Panc1 (cell line): ENCODE results near the gene SHANK1. TPM values are rescaled to one million over a fixed set of nuclear protein-coding genes. Genes with fewer than 3 reads are reported as not detected.

Source experiments
- ATAC-seq: fragments of 200-7000 bp; cut with Tn5 transposase; 2 replicates; pipeline ENCODE4 v1.9.1; 2020; ENCODE audit warnings: mild to moderate bottlenecking, moderate library complexity
- BruUV-seq: library from RNA; stranded (reverse); fragments of 400-500 nt; replicated peaks from 2 replicates; lab custom pipeline; 2021; lab: Mats Ljungman, UMichigan
- CTCF ChIA-PET: fragments of 300-600 bp; sonication (Branson Sonifier 250); formaldehyde crosslinking; loops from one replicate; lab custom pipeline; 2022; ENCODE audit warnings: antibody characterized with exemption; lab: Charles Lee
- POLR2A ChIA-PET: fragments of 300-600 bp; sonication (Branson Sonifier 250); formaldehyde crosslinking; loops from one replicate; lab custom pipeline; 2022; ENCODE audit warnings: antibody characterized with exemption; lab: Charles Lee
- DNase-seq: peaks from one replicate; pipeline ENCODE4 v3.0.0-alpha.2; 2010; ENCODE audit warnings: low read depth, low spot score
- H3K27ac ChIP-seq: 2 replicates; pipeline ENCODE4 v1.5.1; 2011; ENCODE audit warnings: mild to moderate bottlenecking, low read length, inconsistent platforms
- H3K27me3 ChIP-seq: fragments of 200-500 bp; sonication (Bioruptor generic); 2 replicates; pipeline ENCODE4 v1.6.0; 2014; ENCODE audit warnings: low read length, inconsistent platforms; ENCODE audit not compliant: control insufficient read depth, insufficient read depth
- H3K36me3 ChIP-seq: fragments of 200-500 bp; sonication (Bioruptor generic); 2 replicates; pipeline ENCODE4 v1.5.1; 2014; ENCODE audit warnings: inconsistent platforms, mild to moderate bottlenecking, low read length, moderate library complexity; ENCODE audit not compliant: control insufficient read depth, insufficient read depth
- H3K4me1 ChIP-seq: 2 replicates; pipeline ENCODE4 v1.5.1; 2011; ENCODE audit warnings: inconsistent platforms, mild to moderate bottlenecking, low read length, moderate library complexity; ENCODE audit not compliant: control insufficient read depth, insufficient read depth
- H3K4me3 ChIP-seq, 2 experiments: 2 replicates each; pipeline ENCODE4 v1.5.1; 2011 to 2012; ENCODE audit warnings: low read depth in 2 of 2, low read length in 2 of 2, mild to moderate bottlenecking in 2 of 2, inconsistent platforms in 1 of 2, moderate library complexity in 1 of 2
- H3K9me3 ChIP-seq: fragments of 200-500 bp; sonication (Bioruptor generic); 2 replicates; pipeline ENCODE4 v1.5.1; 2014; ENCODE audit warnings: low read depth, mild to moderate bottlenecking, inconsistent platforms, low read length, moderate library complexity; ENCODE audit not compliant: control insufficient read depth, insufficient read depth
- CTCF ChIP-seq: fragments of 450-650 bp; IDR thresholded peaks from 2 replicates; pipeline ENCODE4 v1.5.1; 2017; ENCODE audit warnings: mild to moderate bottlenecking
- POLR2AphosphoS5 ChIP-seq: IDR thresholded peaks from 2 replicates; pipeline ENCODE4 v1.6.1; 2012; ENCODE audit warnings: mild to moderate bottlenecking, low read depth, low read length, moderate library complexity
- REST ChIP-seq, 2 experiments: IDR thresholded peaks; 2 replicates each; pipeline ENCODE4 v1.6.1; 2011 to 2012; ENCODE audit warnings: low read depth in 2 of 2, control low read depth in 1 of 2, low read length in 1 of 2, mild to moderate bottlenecking in 1 of 2, moderate library complexity in 1 of 2; ENCODE audit not compliant: insufficient read depth in 1 of 2
- SIN3A ChIP-seq: IDR thresholded peaks from 2 replicates; pipeline ENCODE4 v1.6.1; 2012; ENCODE audit warnings: low read depth, mild to moderate bottlenecking, low read length, moderate library complexity, borderline replicate concordance; ENCODE audit not compliant: insufficient read depth
- TCF7L2 ChIP-seq: IDR thresholded peaks from 2 replicates; pipeline ENCODE4 v1.6.1; 2011; ENCODE audit warnings: mild to moderate bottlenecking, low read depth, low read length, inconsistent platforms
- in situ Hi-C: cut with HindIII; loops from 2 replicates; pipeline ENCODE4 v1.10.0; 2016; ENCODE audit warnings: low sequenced_read_pairs, low pct_unique_long_range_greater_than_20kb
- intact Hi-C: fragments of 100-400 bp; cut with micrococcal nuclease; formaldehyde crosslinking; loops from one replicate; pipeline ENCODE4 v1.10.0; 2022; ENCODE audit not compliant: unreplicated experiment
- total RNA-seq: library from RNA; stranded (reverse); gene quantifications from one replicate; pipeline ENCODE4 v1.2.1, GENCODE V29; 2021; ENCODE audit not compliant: unreplicated experiment

The SHANK1 gene
- total RNA-seq, 1 experiment from 2014 or later, result not detected

- Histone ChIP-seq H3K4me3 (no peak overlapping the region), H3K27me3 (peaks cover 2% of the 10 kb centered on the region; the same call in 1 of the 2 replicates), H3K4me1 (no peaks in the 10 kb centered on the region), H3K27ac (no peak overlapping the region), H3K36me3 (no peaks in the 10 kb centered on the region), H3K9me3 (no peaks in the 10 kb centered on the region)
- ATAC-seq (no peak), DNase-seq (no peak)
- ChIA-PET CTCF (no interaction called here), POLR2A (no interaction called here)
- intact Hi-C loops (no loop called here), in situ Hi-C loops (no loop called here)
- no TSS peak for BruUV-seq
- TF ChIP-seq CTCF (no peak), TCF7L2 (no peak), SIN3A (no peak), POLR2AphosphoS5 (no peak), REST (IDR thresholded peaks at IDR 0.05; ENCODE audit: insufficient read depth in 1 of 2, low read depth in 2 of 2, low read length in 1 of 2) (no peak)
Observed at GRCh38 chr19:50736338-50736737, 16.7 kb upstream of the SHANK1 start.

GRCh38 chr19:50735869-50736268, 16.3 kb upstream of the SHANK1 start:
- H3K27ac ChIP-seq, result no peak overlapping the region
- no peaks in the 10 kb centered on the region for H3K4me1 ChIP-seq
- in situ Hi-C loops (no loop called here), intact Hi-C loops (no loop called here)
- ATAC-seq (no peak), DNase-seq (no peak)
- no TSS peak for BruUV-seq
- H3K4me3 ChIP-seq, result no peak overlapping the region
- CTCF ChIA-PET, result no interaction called here
- POLR2A ChIA-PET, result no interaction called here
- peaks cover 2% of the 10 kb centered on the region; the same call in 1 of the 2 replicates for H3K27me3 ChIP-seq
- TF ChIP-seq TCF7L2 (no peak), CTCF (no peak), SIN3A (no peak), POLR2AphosphoS5 (no peak), REST (IDR thresholded peaks at IDR 0.05; ENCODE audit: insufficient read depth in 1 of 2, low read depth in 2 of 2, low read length in 1 of 2) (no peak)
- H3K9me3 ChIP-seq, result no peaks in the 10 kb centered on the region
- no peaks in the 10 kb centered on the region for H3K36me3 ChIP-seq
